Liver (tissue), 9 donors: ENCODE results near the gene GRB2. TPM values are rescaled to one million over a fixed set of nuclear protein-coding genes. Genes with fewer than 3 reads are reported as not detected.
A peak's percentile ranks its signal among the peaks of the same experiment; 100 is the strongest.

Source experiments
- DNase-seq: peaks from one replicate; pipeline ENCODE4 v3.0.0-alpha.2; 2017; ENCODE audit warnings: low spot score
- H3K27ac ChIP-seq, 2 donors: one replicate each; pipeline ENCODE4 v1.7.0; 2013; ENCODE audit warnings: inconsistent platforms in 2 of 2, low read length in 2 of 2, control low read depth in 1 of 2, low read depth in 1 of 2, mild to moderate bottlenecking in 1 of 2
- H3K27me3 ChIP-seq, 4 donors: one replicate each; pipeline versions ENCODE4 v1.6.1 to v1.7.0; 2013; ENCODE audit warnings: low read length in 3 of 4, inconsistent platforms in 1 of 4, mild to moderate bottlenecking in 1 of 4, moderate library complexity in 1 of 4; ENCODE audit not compliant: control insufficient read depth in 4 of 4, insufficient read depth in 4 of 4
- H3K36me3 ChIP-seq, 4 donors: one replicate each; pipeline versions ENCODE4 v1.6.1 to v1.7.0; 2013; ENCODE audit warnings: low read length in 3 of 4, mild to moderate bottlenecking in 3 of 4, low read depth in 1 of 4, moderate library complexity in 1 of 4; ENCODE audit not compliant: control insufficient read depth in 4 of 4, insufficient read depth in 3 of 4
- H3K4me1 ChIP-seq, 4 donors: one replicate each; pipeline versions ENCODE4 v1.6.1 to v1.7.0; 2013; ENCODE audit warnings: low read length in 3 of 4, mild to moderate bottlenecking in 3 of 4, moderate library complexity in 1 of 4; ENCODE audit not compliant: control insufficient read depth in 4 of 4, insufficient read depth in 4 of 4
- H3K4me3 ChIP-seq, 3 donors: one replicate each; pipeline versions ENCODE4 v1.6.1 to v1.7.0; 2013; ENCODE audit warnings: low read length in 3 of 3, control low read depth in 1 of 3, low read depth in 1 of 3, mild to moderate bottlenecking in 1 of 3
- H3K9ac ChIP-seq, 2 donors: one replicate each; pipeline ENCODE4 v1.7.0; 2013; ENCODE audit warnings: low read length in 2 of 2, mild to moderate bottlenecking in 2 of 2, moderate library complexity in 2 of 2, control low read depth in 1 of 2, low read depth in 1 of 2
- H3K9me3 ChIP-seq, 4 donors: one replicate each; pipeline versions ENCODE4 v1.6.1 to v1.7.0; 2013; ENCODE audit warnings: low read length in 3 of 4; ENCODE audit not compliant: control insufficient read depth in 4 of 4
- CTCF ChIP-seq: fragments of 150-350 bp; IDR thresholded peaks from 2 replicates; pipeline ENCODE4 v1.5.1; 2017; ENCODE audit warnings: improper control_type of control experiment, low read depth, low read length; ENCODE audit not compliant: missing input control
- EGR1 ChIP-seq, 2 donors: IDR thresholded peaks; 2 replicates each; pipeline ENCODE4 v1.6.1; 2016 to 2018; ENCODE audit warnings: antibody characterized with exemption in 2 of 2, low read depth in 2 of 2
- FOXA1 ChIP-seq: IDR thresholded peaks from 2 replicates; pipeline ENCODE4 v1.6.1; 2016; ENCODE audit warnings: antibody characterized with exemption
- FOXA2 ChIP-seq: IDR thresholded peaks from 2 replicates; pipeline ENCODE4 v1.6.1; 2016; ENCODE audit warnings: antibody characterized with exemption
- GABPA ChIP-seq, 2 donors: IDR thresholded peaks in 1 of 2; conservative IDR thresholded peaks in 1 of 2; 2 replicates each; pipeline ENCODE4 v1.6.1; 2016; ENCODE audit warnings: antibody characterized with exemption in 2 of 2, mild to moderate bottlenecking in 1 of 2, moderate library complexity in 1 of 2
- HNF4A ChIP-seq, 2 donors: conservative IDR thresholded peaks; 2 replicates each; pipeline ENCODE4 v1.6.1; 2016; ENCODE audit warnings: antibody characterized with exemption in 2 of 2, mild to moderate bottlenecking in 2 of 2
- HNF4G ChIP-seq: IDR thresholded peaks from 2 replicates; pipeline ENCODE4 v1.6.1; 2016; ENCODE audit warnings: antibody characterized with exemption
- JUND ChIP-seq, 2 donors: IDR thresholded peaks; 2 replicates each; pipeline ENCODE4 v1.6.1; 2016; ENCODE audit warnings: antibody characterized with exemption in 2 of 2
- MAX ChIP-seq: IDR thresholded peaks from 2 replicates; pipeline ENCODE4 v1.6.1; 2016; ENCODE audit warnings: antibody characterized with exemption
- NR2F2 ChIP-seq: IDR thresholded peaks from 2 replicates; pipeline ENCODE4 v1.6.1; 2016; ENCODE audit warnings: antibody characterized with exemption
- RAD21 ChIP-seq, 2 donors: IDR thresholded peaks; 2 replicates each; pipeline ENCODE4 v1.6.1; 2016; ENCODE audit warnings: antibody characterized with exemption in 2 of 2, mild to moderate bottlenecking in 2 of 2
- REST ChIP-seq: IDR thresholded peaks from 2 replicates; pipeline ENCODE4 v1.6.1; 2016; ENCODE audit warnings: antibody characterized with exemption, mild to moderate bottlenecking
- RXRA ChIP-seq, 2 donors: IDR thresholded peaks; 2 replicates each; pipeline ENCODE4 v1.6.1; 2017 to 2018; ENCODE audit warnings: antibody characterized with exemption in 2 of 2, mild to moderate bottlenecking in 1 of 2
- SP1 ChIP-seq: IDR thresholded peaks from 2 replicates; pipeline ENCODE4 v1.6.1; 2018; ENCODE audit warnings: antibody characterized with exemption, mild to moderate bottlenecking
- TAF1 ChIP-seq: conservative IDR thresholded peaks from 2 replicates; pipeline ENCODE4 v1.6.1; 2016; ENCODE audit warnings: antibody characterized with exemption, mild to moderate bottlenecking
- YY1 ChIP-seq: IDR thresholded peaks from 2 replicates; pipeline ENCODE4 v1.6.1; 2016; ENCODE audit warnings: antibody characterized with exemption, mild to moderate bottlenecking
- WGBS: extraction: QIAGEN DNeasy Blood & Tissue Kit; methylation state at CpG from one replicate; pipeline ENCODE4 v1.1.7; 2013; 5-methylcytosine and 5-hydroxymethylcytosine counted together
- polyA plus RNA-seq, 2 donors: library from polyadenylated mRNA; stranded (reverse) in 1 of 2; unstranded in 1 of 2; fragments of 200-250 nt in 1 of 2; fragments of >200 nt in 1 of 2; fragmentation: Nextera tagmentation in 1 of 2; extraction: Ambion mirVana in 1 of 2; gene quantifications; one replicate each; pipeline versions ENCODE4 v1.2.1 to v1.2.3, GENCODE V29; 2013 to 2015
- total RNA-seq, 2 donors: library from RNA; depleted of rRNA; stranded (reverse); fragments of >200 nt; gene quantifications; one replicate each; pipeline ENCODE4 v1.2.3, GENCODE V29; 2014
- TF ChIP-seq, protein P1 (sequence below): IDR thresholded peaks from 2 replicates; pipeline ENCODE4 v1.6.1; 2016; ENCODE audit warnings: antibody characterized with exemption
- donor health status: healthy.
- donor health status: healthy.
- donor health status: healthy.
- donor health status: healthy.
- donor health status: healthy.

GRB2 gene
- total and polyA plus RNA-seq, 4 donors, result 36.0 to 91.8 (median 49.6) TPM

DNA sequence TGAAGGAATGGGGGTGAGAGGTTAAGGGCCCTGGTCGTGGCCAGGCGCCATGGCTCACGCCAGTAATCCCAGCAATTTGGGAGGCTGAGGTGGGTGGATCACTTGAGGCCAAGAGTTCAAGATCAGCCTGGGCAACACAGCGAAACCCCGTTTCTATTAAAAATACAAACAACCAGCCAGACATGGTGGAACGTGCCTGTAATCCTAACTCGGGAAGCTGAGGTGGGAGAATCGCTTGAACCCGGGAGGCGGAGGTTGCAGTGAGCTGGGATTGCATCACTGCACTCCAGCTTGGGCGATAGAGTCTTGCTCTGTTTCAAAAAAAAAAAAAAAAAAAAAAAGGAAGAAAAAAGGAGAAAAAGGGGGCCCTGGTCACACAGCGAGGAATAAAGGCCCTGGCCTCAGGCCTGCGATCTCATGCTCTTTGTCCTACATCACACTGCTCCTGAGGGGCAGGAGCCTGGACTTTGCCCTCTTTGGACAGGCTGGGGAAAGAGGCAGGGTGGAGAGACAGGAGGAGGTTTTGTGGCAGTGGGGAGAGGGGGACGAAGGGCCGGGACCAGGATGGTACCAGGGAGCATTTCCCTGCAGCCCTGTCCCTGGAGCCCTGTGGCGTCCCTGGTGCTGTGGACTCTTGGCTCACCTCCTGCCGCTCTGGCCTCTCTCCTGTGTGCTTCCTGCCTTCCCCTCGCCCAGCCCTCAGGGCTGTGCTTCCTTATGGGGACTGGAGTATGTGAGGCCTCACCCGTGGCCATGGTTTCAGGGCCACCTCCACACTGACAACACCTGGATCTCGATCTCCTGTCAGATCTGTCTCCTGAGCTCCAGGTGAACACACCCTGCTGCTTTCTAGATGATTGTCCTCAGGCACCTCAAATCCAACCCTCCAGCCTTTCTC lies 96.5 kb downstream of the GRB2 start:
- no peak overlapping the region for H3K9ac ChIP-seq
- no peak for TF ChIP-seq TAF1
- no peak for TF ChIP-seq GABPA (IDR thresholded peaks at IDR 0.05 in 1 of 2, conservative IDR thresholded peaks at IDR 0.05 in 1 of 2)
- TF ChIP-seq, protein P1, sequence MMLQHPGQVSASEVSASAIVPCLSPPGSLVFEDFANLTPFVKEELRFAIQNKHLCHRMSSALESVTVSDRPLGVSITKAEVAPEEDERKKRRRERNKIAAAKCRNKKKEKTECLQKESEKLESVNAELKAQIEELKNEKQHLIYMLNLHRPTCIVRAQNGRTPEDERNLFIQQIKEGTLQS, result no peak
- TF ChIP-seq JUND (IDR thresholded peaks at IDR 0.05), result peak in 1 of 2 donors; percentile 51
- TF ChIP-seq YY1, result no peak
- peak; percentile 85 to 86 for TF ChIP-seq RXRA (IDR thresholded peaks at IDR 0.05)
- TF ChIP-seq HNF4A (conservative IDR thresholded peaks at IDR 0.05), result peak; percentile 95 to 96
- no peak for TF ChIP-seq EGR1 (IDR thresholded peaks at IDR 0.05; ENCODE audit: low read depth in 2 of 2)
- peak; percentile 54 for TF ChIP-seq REST
- peak; percentile 7 to 35 for TF ChIP-seq RAD21 (IDR thresholded peaks at IDR 0.05)
- TF ChIP-seq SP1, result peak; percentile 98
- TF ChIP-seq FOXA2, result no peak
- no peak for TF ChIP-seq CTCF
- peak; percentile 38 for TF ChIP-seq MAX
- no peak for TF ChIP-seq NR2F2
- TF ChIP-seq HNF4G, result peak; percentile 92
- peak; percentile 25 for TF ChIP-seq FOXA1

More for the DNA sequence above, 96.5 kb downstream of the GRB2 start:
- H3K27me3 ChIP-seq, result no peaks in the 10 kb centered on the region
- no peaks in the 10 kb centered on the region for H3K36me3 ChIP-seq
- H3K27ac ChIP-seq, result peak overlapping the region; percentile 42 to 77
- no peak overlapping the region for H3K4me3 ChIP-seq
- WGBS, result 32% methylated on average over 20 of the region's 20 CpGs
- H3K4me1 ChIP-seq, result peaks cover 3 to 25% (median 18%) of the 10 kb centered on the region in 4 donors
- peak; percentile 51 for DNase-seq
- H3K9me3 ChIP-seq, result no peaks in the 10 kb centered on the region
